ENCODE data around the gene PLXNB3.
A peak's percentile ranks its signal among the peaks of the same experiment; 100 is the strongest.

The PLXNB3 gene

DNA sequence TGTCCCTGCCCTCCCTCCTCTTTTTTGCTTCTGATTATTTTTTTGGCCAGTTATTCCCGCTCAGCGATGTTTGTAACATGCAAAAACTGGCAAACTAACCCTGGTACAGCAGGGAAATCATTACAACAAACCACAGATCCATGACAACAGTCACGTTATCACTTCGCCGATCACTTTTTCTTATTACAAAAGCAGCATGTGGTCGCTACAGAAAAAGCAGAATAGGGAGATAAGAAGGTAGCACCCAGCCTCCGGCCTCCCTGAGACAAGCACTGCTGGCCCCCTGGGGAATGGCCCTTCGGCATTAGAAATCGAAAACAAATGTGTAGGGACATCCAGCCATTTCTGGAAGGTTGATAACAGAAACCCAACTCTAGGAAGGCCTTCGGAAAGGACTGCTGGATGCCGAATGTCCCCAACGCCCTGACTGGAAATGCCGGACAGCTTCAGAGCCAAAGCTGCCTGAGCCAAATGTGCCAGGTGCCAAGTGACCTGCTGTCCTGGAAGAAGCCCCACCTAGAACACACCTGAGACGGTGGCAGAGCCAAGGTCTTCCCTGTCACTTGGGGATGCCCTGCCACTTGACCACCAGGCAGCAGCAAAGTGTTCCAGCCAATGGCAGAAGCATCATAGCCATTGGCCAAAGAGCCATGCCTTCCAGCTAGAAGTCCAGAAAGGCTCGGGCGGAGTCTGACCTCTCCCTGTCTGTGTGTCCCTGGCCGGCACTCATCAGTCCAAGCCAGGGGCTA lies 27.2 kb downstream of the PLXNB3 start:
- DNase-seq (ENCODE audit: low read depth in 2 of 2, low spot score in 1 of 2): no peak

DNA sequence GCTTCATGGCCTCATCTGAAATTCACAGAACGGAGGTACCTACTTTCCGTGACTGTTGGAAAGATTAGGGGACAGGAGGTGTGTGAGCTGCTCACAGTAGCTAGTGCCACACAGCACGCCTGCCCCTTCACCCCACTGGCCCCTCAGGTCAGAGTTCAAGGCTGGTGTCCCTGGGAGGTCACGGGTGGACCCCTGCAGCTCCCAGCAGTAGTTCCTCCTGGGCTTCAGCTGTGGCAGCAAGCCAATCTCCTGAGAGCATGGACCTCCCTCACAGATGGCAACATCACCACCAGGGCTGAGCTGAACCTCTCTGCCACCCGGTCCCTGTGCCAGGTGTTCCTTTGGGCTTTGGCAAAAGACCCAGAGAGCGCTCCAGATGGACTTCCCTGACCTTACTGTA lies 28.3 kb downstream of the PLXNB3 start:
- DNase-seq (ENCODE audit: low read depth in 2 of 2, low spot score in 1 of 2): no peak

DNA sequence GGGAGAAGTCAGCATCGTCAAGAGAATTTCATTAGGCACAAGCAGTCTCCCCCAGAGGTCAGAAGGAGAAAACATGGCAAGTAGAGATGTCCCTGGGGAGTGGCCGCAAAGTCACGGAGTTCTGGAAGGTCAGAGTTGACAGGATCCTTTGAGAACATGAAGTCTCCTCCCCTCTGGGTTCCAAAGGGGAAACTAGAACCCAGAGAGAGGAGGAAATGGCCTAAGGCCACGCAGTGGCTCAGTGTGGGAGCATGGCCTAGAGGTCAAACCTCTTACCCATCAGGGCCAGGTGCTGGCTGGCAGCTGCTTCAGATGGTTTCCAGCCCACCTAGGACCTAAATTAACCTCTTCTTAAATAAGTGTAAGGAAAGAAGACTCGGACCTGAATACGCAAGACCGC lies 29.2 kb downstream of the PLXNB3 start:
- no peak for DNase-seq (ENCODE audit: low read depth in 2 of 2, low spot score in 1 of 2)

DNA sequence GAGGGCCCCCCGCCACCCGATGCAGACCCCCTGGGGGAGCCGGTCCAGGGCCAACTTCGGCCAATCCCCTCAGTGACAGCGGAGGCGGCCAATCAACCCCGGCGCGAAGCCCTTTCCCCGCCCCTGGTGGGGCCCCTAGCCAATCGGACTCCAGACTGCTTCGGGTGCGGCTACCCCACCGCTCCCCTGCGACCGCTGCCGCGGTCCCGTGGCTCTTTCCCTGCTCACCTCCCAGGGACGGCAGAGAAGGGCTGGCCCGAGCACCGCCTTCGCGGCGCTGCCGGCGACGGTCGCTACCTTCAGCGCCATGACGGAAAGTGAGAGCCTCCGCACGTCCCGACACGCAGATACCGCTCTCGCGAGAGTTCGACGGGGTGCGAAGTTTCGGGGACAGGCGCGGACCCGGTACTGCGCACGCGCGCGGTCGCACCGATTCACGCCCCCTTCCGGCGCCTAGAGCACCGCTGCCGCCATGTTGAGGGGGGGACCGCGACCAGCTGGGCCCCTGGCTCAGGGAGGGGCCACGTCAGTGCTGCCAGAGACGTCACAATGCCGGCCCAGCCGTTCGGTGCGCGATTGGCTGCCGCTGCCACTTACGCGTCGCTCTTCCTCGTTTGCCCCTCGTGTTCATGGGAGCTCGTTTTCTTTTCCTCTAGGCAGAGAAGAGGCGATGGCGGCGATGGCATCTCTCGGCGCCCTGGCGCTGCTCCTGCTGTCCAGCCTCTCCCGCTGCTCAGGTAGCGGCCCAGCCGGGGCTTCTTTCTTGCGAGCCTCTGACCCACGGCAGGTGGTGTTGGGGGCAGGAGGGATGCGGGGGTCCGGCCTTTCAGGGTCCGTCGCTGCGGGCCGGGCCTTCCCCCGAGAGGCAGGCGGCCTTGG lies 30.2 kb downstream of the PLXNB3 start, which contains the start of the genes IDH3G and SSR4:
Gene IDH3G (minus strand): TSS at position 358 of the 879 bp plus-strand sequence. CDS start 49 bp downstream, at position 309.
Gene SSR4 (plus strand): TSS at position 651 of the 879 bp plus-strand sequence. CDS start 20 bp downstream, at position 671.
- DNase-seq (ENCODE audit: low read depth in 2 of 2, low spot score in 1 of 2): peak; percentile 82 to 86

DNA sequence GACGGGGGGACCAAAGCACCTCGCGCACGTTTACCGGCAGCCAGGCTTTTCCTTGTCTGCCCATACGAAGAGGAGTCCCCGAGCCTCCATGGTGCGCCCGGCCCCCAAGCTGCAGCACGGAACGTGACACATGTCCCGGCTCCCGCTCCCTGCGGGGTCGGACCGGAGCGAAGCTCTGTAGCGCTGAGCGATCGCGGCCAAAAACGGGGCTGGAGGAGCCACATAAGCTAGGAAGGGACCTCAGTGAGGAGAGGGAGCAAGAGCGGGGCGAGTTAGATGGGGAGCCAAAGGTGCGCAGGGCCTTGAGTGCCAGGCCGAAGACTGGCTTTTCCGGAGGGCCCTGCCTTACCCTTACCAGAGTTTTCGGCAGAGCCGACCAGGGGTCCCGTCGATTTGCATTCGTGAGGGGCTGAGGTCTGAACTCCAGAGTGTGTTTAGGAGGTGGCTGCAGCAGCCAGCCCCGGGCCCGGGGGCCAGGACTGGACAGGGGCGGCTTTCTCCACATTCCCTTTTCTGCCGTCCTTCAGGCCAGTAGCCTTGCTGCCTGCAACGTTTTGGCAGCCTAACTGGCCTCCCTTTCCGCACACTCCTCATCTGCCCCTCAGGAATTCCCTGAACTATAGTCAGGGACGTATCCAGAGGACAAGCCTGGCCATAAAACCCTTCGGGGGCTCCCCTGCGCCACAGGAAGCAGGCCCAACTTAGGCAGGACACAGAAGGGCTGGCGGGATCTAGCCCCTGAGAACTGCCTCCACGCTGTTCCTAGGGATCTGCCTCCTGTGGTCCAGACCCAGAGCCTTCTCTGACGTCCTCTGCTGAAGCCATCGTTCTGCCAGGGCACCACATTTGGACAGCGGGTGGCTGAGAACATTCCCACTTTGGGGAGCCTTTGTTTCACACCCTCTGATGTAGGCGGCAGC lies 31.1 kb downstream of the PLXNB3 start:
- peak in 1 of 2 donors; percentile 10 for DNase-seq (ENCODE audit: low read depth in 2 of 2, low spot score in 1 of 2)

GRCh38 chrX:153797415-153798015 lies 33.5 kb downstream of the PLXNB3 start:
- DNase-seq (ENCODE audit: low read depth in 2 of 2, low spot score in 1 of 2): no peak

DNA sequence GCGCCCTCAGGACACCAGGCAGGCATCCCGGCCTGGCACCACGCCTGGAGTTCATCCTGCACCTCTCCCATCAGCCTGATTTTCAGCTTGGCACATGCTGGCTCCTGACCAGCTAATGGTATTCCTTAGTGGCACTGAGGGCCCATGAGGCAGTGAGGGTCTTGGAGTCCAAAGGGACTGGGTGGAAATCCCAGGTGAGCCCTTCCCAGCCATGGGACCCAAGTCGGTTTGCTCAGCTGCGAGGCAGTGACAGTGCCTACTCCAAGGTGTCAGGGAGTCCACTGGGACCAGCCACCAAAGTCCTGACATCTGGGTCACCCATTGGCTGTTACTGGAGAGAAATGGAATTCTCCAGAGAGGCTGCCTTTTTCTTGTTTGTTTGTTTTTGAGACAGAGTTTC lies 35.3 kb downstream of the PLXNB3 start:
- no peak for DNase-seq (ENCODE audit: low read depth in 2 of 2, low spot score in 1 of 2)

GRCh38 chrX:153800177-153800722 lies 36.2 kb downstream of the PLXNB3 start:
- DNase-seq (ENCODE audit: low read depth in 2 of 2, low spot score in 1 of 2): no peak

DNA sequence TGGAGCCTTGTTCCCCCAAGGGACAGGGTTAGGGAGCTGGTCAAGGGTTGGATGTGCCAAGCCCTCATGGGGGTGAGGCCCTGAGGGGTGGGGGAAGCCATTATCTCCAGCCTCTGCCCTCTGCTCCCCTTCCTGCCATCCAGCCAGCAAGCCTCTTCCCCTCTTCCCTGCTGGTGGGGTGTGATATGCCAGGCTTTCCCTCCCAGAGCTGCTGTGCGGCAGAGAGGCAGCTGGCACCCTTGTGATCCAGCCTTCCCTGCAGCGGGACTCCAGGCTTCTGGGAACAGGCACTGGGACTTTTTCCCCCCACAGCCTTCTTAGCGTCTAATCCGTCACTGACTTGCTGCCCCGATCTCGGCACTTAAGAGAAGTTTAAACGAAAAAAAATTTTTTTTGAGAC lies 36.7 kb downstream of the PLXNB3 start:
- no peak for DNase-seq (ENCODE audit: low read depth in 2 of 2, low spot score in 1 of 2)

- DNase-seq (ENCODE audit: low read depth in 2 of 2, low spot score in 1 of 2): no peak
These were observed 37.6 kb downstream of the PLXNB3 start for GRCh38 chrX:153801669-153802068.

GRCh38 chrX:153802513-153803045 lies 38.5 kb downstream of the PLXNB3 start:
- DNase-seq (ENCODE audit: low read depth in 2 of 2, low spot score in 1 of 2): no peak

DNA sequence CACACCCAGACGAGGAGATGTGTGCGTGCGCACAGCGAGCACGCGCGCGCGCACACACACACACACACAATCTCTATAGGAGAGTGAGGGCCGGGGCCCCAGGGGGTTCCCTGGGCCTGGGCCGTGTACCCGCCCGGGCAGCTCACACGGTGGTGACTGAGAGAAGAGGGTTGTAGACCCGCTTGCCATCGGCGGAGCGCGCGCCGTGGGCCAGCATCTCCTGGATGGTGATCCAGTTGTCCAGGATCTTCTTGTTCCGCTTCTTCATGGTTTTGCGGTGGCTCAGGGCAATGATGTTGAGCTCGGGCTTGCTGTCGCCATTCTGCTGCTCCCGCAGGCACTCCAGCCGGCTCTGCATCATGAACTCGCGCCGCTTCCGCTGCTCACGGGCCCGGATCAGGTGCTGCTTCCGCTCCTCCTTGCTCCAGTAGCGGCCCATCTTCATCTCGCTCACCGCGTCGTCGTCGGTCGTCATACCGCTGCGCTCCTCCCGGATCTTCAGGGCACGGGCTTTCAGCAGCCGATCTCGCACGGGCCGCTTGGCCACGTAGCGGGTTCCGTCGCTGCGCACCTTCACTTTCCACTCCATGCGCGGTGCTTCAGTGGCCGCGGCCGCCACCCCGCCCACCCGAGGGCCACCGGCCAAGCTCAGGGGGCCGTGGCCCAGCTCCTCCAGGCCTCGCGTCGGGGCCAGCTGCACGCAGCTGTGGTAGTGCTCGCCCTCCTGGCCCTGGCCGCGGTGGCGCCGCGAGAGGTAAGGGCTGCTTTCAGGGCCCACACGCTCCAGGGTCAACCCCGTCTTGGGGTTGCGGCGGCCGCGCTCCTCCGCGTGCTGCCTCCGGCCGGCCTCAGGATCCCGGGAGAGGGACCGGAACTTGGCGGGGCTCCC lies 39.4 kb downstream of the PLXNB3 start:
- no peak for DNase-seq (ENCODE audit: low read depth in 2 of 2, low spot score in 1 of 2)

DNA sequence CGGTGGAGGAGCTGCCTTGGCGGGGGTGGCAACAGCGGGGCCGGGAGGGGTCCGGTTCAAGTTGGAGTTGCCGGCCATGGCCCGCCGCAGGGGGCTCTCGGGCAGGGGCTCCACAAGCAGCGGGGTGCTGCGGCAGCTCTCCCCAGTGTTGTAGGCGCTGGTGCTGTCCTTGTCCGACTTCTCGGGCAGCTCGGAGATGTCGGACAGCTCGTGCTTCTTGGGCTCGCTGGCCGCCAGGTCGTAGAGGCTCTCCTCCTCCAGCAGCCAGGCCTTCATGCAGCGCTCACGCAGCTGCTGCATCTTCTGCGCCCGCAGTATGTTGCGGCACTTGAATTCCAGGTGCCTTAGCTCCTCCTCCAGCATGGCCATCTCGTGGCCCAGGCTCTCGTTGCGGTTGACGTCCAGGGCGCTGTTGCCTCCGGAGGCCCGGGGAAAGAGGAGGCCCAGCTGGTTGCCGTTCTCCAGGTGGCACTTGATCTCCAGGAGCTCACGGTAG lies 40.1 kb downstream of the PLXNB3 start:
- no peak for DNase-seq (ENCODE audit: low read depth in 2 of 2, low spot score in 1 of 2)

GRCh38 chrX:153804621-153805020 lies 40.6 kb downstream of the PLXNB3 start:
- no peak for DNase-seq (ENCODE audit: low read depth in 2 of 2, low spot score in 1 of 2)

DNA sequence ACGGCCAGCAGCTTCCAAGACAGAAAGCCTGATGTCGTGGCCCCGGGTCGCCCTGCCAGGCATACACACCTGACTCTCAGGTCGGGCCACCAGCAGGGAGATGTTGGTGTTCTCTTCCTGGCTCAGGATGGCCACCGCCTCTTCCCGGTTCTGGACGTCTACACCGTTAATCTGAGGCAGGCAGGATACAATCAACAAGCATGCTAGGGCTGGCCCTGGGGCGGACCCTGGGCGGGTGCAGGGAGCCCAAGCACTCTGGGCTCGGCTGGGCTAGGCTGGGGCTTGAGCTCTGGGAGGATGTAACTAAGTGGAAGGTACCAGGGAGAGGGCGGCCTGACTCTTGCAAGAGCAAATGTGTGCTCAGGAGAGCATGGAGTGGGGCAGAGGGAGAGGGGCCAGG lies 41.4 kb downstream of the PLXNB3 start:
- no peak for DNase-seq (ENCODE audit: low read depth in 2 of 2, low spot score in 1 of 2)

DNA sequence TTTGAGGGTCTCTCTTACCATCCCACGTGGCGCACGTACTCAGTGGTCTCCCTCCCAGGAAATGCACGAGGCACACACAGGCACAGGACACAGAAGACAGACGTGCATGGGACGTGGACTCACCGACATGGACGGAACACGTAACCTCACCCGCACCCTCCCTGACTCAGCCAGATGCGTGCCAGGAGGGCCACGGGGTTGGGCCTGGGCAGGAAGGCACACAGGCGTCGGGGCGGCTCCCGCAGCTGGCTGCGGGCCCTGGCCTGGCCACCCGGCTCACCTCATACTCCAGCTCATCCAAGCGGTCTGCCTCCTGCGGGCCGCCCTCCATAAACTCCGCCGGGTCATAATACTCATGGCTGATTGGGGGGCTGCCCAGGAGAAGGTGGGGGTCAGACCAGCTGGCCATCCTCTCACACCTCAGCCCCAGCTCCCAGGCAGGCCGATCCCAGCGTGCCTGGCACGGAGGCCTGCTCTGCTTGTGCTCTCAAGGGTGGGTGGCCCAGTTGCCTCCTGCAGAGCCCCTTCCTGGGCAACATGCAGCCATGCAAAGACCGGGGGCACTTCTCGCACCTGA lies 43.0 kb downstream of the PLXNB3 start:
- DNase-seq (ENCODE audit: low read depth in 2 of 2, low spot score in 1 of 2): no peak

DNA sequence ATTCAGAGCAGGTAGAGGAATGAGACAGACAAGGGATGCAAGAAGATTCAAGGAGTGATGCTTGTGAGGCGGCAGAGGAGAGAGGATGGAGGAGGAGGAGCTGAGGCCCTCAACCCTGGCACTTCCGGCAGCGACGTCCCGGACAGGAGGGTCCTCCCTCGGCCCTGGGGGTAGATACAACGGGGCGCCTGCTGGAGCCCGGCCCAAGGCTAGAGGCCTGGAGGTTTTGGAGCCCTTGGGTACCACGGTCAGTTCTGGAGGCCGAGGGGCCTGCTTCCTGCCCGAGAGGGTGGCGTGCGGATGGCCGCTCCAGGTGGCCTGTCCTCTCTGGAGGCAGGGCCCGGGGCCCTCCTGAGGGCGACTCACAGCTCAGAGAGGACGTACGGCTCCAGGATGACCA lies 43.9 kb downstream of the PLXNB3 start:
- no peak for DNase-seq (ENCODE audit: low read depth in 2 of 2, low spot score in 1 of 2)

GRCh38 chrX:153812220-153812619 lies 48.2 kb downstream of the PLXNB3 start:
- DNase-seq (ENCODE audit: low read depth in 2 of 2, low spot score in 1 of 2): no peak

DNA sequence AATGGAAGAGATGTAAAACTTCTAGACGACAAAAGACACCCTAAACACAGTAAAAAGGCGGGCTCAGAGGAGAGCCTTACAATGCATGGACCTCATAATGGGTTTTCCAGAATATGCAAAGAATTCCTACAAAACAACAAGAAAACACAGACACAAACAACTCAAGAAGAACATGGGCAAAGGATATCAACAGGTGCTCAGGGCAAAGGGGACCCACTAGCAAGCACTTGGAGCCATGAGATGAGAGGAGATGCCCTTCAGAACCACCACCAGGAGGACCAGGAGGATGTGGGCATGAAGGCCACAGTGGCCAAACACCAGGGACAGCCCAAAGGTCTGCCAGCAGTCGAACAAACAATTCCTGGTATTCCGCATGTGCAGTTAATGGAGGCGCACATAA lies 49.1 kb downstream of the PLXNB3 start:
- DNase-seq (ENCODE audit: low read depth in 2 of 2, low spot score in 1 of 2): no peak

All from stimulated activated CD8-positive, alpha-beta memory T cell treated with anti-CD3 and anti-CD28 coated beads, Interleukin-4, amount 100 ng/mL, for 4 hours (primary cell).